ENCODE results near the gene FGD5.

- TF ChIP-seq CTCF (IDR thresholded peaks at IDR 0.05) = no peak
- TF ChIP-seq ZFX (IDR thresholded peaks at IDR 0.05; ENCODE audit: borderline replicate concordance) = no peak
Measured at GRCh38 chr3:14773281-14773680, 45.5 kb upstream of the FGD5 start.
